IMR-90 (cell line): ENCODE results near the gene MXD4. TPM values are rescaled to one million over a fixed set of nuclear protein-coding genes. Genes with fewer than 3 reads are reported as not detected.

Source experiments
- ATAC-seq: fragments of 200-7000 bp; cut with Tn5 transposase; 2 replicates; pipeline ENCODE4 v1.9.1; 2020; ENCODE audit warnings: low read depth, mild to moderate bottlenecking, moderate library complexity
- BruUV-seq: library from RNA; stranded (reverse); fragments of 400-500 nt; replicated peaks from 2 replicates; lab custom pipeline; 2021; lab: Mats Ljungman, UMichigan
- CTCF ChIA-PET: fragments of 300-600 bp; formaldehyde crosslinking; extraction: SDS; loops from one replicate; lab custom pipeline; 2021; ENCODE audit warnings: antibody characterized with exemption; lab: Yijun Ruan, JAX
- POLR2A ChIA-PET: fragments of 300-600 bp; sonication (Branson Sonifier 250); formaldehyde crosslinking; loops from one replicate; lab custom pipeline; 2022; ENCODE audit warnings: antibody characterized with exemption; ENCODE audit not compliant: unreplicated experiment; lab: Charles Lee
- DNase-seq: peaks from one replicate; pipeline ENCODE4 v3.0.0; 2013
- H2AFZ ChIP-seq: replicated peaks from 2 replicates; pipeline ENCODE3; 2013; ENCODE audit warnings: low read length, mild to moderate bottlenecking; ENCODE audit not compliant: poor library complexity
- H2AK5ac ChIP-seq: 2 replicates; pipeline ENCODE4 v1.6.1; 2013; ENCODE audit warnings: low read depth, low read length, inconsistent platforms
- H2AK9ac ChIP-seq: replicated peaks from 2 replicates; pipeline ENCODE3; 2013; ENCODE audit warnings: mild to moderate bottlenecking, low read depth, low read length, moderate library complexity; ENCODE audit not compliant: poor library complexity
- H2BK120ac ChIP-seq: 2 replicates; pipeline ENCODE4 v1.6.1; 2013; ENCODE audit warnings: low read depth, low read length, inconsistent platforms
- H2BK15ac ChIP-seq: 3 replicates; pipeline ENCODE4 v1.6.1; 2013; ENCODE audit warnings: low read depth, low read length, inconsistent platforms
- H2BK20ac ChIP-seq: 2 replicates; pipeline ENCODE4 v1.6.1; 2013; ENCODE audit warnings: low read depth, mild to moderate bottlenecking, inconsistent platforms, low read length, moderate library complexity
- H2BK5ac ChIP-seq: 2 replicates; pipeline ENCODE4 v1.6.1; 2013; ENCODE audit warnings: mild to moderate bottlenecking, low read depth, low read length, inconsistent platforms; ENCODE audit not compliant: poor library complexity, severe bottlenecking
- H3K14ac ChIP-seq: replicated peaks from 2 replicates; pipeline ENCODE4 v1.6.1; 2013; ENCODE audit warnings: low read depth, low read length, inconsistent platforms
- H3K18ac ChIP-seq: 2 replicates; pipeline ENCODE4 v1.6.1; 2013; ENCODE audit warnings: low read depth, low read length, control low read depth
- H3K23ac ChIP-seq: 2 replicates; pipeline ENCODE4 v1.6.1; 2013; ENCODE audit warnings: low read depth, low read length, inconsistent platforms
- H3K27ac ChIP-seq: 2 replicates; pipeline ENCODE4 v1.5.1; 2013; ENCODE audit warnings: mild to moderate bottlenecking, control low read depth, low read length; ENCODE audit not compliant: insufficient read depth
- H3K27me3 ChIP-seq: 2 replicates; pipeline ENCODE4 v1.6.1; 2013; ENCODE audit warnings: low read length; ENCODE audit not compliant: control insufficient read depth, insufficient read depth
- H3K36me3 ChIP-seq: 2 replicates; pipeline ENCODE4 v1.6.1; 2013; ENCODE audit warnings: low read length, mixed read lengths; ENCODE audit not compliant: control insufficient read depth, insufficient read depth
- H3K4ac ChIP-seq: 2 replicates; pipeline ENCODE4 v1.6.1; 2013; ENCODE audit warnings: low read depth, low read length, inconsistent platforms
- H3K4me1 ChIP-seq: 2 replicates; pipeline ENCODE4 v1.6.1; 2013; ENCODE audit warnings: low read length, mixed read lengths; ENCODE audit not compliant: control insufficient read depth, insufficient read depth
- H3K4me2 ChIP-seq: 2 replicates; pipeline ENCODE4 v1.6.1; 2013; ENCODE audit warnings: low read depth, mild to moderate bottlenecking, control low read depth, low read length, moderate library complexity
- H3K4me3 ChIP-seq: 2 replicates; pipeline ENCODE4 v1.5.1; 2013; ENCODE audit warnings: low read depth, mild to moderate bottlenecking, control low read depth, low read length, moderate library complexity; ENCODE audit not compliant: insufficient read depth
- H3K56ac ChIP-seq: 2 replicates; pipeline ENCODE4 v1.6.1; 2013; ENCODE audit warnings: low read length, inconsistent platforms; ENCODE audit not compliant: insufficient read depth; ENCODE audit errors: extremely low read depth
- H3K79me1 ChIP-seq, 2 experiments: 2 replicates each; pipeline ENCODE4 v1.6.1; 2013; ENCODE audit warnings: low read length in 2 of 2, inconsistent platforms in 1 of 2, low read depth in 1 of 2
- H3K9ac ChIP-seq: 2 replicates; pipeline ENCODE4 v1.6.1; 2013; ENCODE audit warnings: low read depth, low read length, control low read depth
- H3K9me1 ChIP-seq: 2 replicates; pipeline ENCODE4 v1.6.1; 2013; ENCODE audit warnings: low read length, inconsistent platforms; ENCODE audit not compliant: insufficient read depth
- H3K9me3 ChIP-seq: 2 replicates; pipeline ENCODE4 v1.6.1; 2013; ENCODE audit warnings: low read length; ENCODE audit not compliant: control insufficient read depth, insufficient read depth
- H4K20me1 ChIP-seq: 2 replicates; pipeline ENCODE4 v1.6.1; 2013; ENCODE audit warnings: low read length, inconsistent platforms; ENCODE audit not compliant: insufficient read depth
- H4K5ac ChIP-seq: 2 replicates; pipeline ENCODE4 v1.6.1; 2013; ENCODE audit warnings: mild to moderate bottlenecking, low read depth, low read length, control low read depth
- H4K8ac ChIP-seq, 2 experiments: 2 replicates each; pipeline ENCODE4 v1.6.1; 2013; ENCODE audit warnings: low read depth in 2 of 2, low read length in 2 of 2, control low read depth in 1 of 2, inconsistent platforms in 1 of 2
- H4K91ac ChIP-seq: 2 replicates; pipeline ENCODE4 v1.6.1; 2013; ENCODE audit warnings: low read depth, low read length, inconsistent platforms; ENCODE audit not compliant: insufficient read depth
- FOS ChIP-seq: fragments of 150-350 bp; IDR thresholded peaks from 2 replicates; pipeline ENCODE4 v1.6.1; 2016; ENCODE audit warnings: low read depth, low read length
- MAZ ChIP-seq: IDR thresholded peaks from 2 replicates; pipeline ENCODE4 v1.6.1; 2012; ENCODE audit warnings: low read depth, mild to moderate bottlenecking, low read length, improper control_type of control experiment, moderate library complexity, borderline replicate concordance
- WGBS, 2 experiments: methylation state at CpG; one replicate each; pipeline versions ENCODE4 v1.1.5 to v1.1.7; 2013; ENCODE audit warnings: missing lambda C conversion rate in 2 of 2; ENCODE audit not compliant: insufficient read length in 1 of 2; ENCODE audit errors: extremely low coverage in 2 of 2; 5-methylcytosine and 5-hydroxymethylcytosine counted together
- dilution Hi-C: fragments of 300-500 bp; cut with HindIII; formaldehyde crosslinking; loops from one replicate; pipeline ENCODE4 v1.14.3; 2018; ENCODE audit warnings: low sequenced_read_pairs; ENCODE audit not compliant: unreplicated experiment
- in situ Hi-C: fragments of 300-500 bp; cut with MboI; formaldehyde crosslinking; loops from 3 replicates; pipeline ENCODE4 v1.14.3; 2019; ENCODE audit warnings: low sequenced_read_pairs, inconsistent platforms, mixed read lengths
- intact Hi-C: fragments of 100-400 bp; cut with micrococcal nuclease; formaldehyde crosslinking; loops from 2 replicates; pipeline ENCODE4 v1.10.0; 2022
- polyA plus RNA-seq, 3 experiments: library from polyadenylated mRNA; depleted of rRNA; stranded (reverse); fragments of >200 nt; gene quantifications; 2 replicates each; pipeline ENCODE4 v1.2.3, GENCODE V29; 2012; ENCODE audit warnings: low replicate concordance in 1 of 3
- total RNA-seq: library from RNA; depleted of rRNA; stranded (reverse); fragments of >200 nt; gene quantifications from 2 replicates; pipeline ENCODE4 v1.2.3, GENCODE V29; 2012

MXD4 gene
- total and polyA plus RNA-seq, 2 of the 4 experiments (the other 2 are of a cell fraction): 22.8 to 54.4 TPM

- no peaks in the 10 kb centered on the region for H3K9me1 ChIP-seq
- no peak overlapping the region for H3K18ac ChIP-seq
- no peak overlapping the region for H2AFZ ChIP-seq
- no peaks in the 10 kb centered on the region for H3K79me1 ChIP-seq
- H3K36me3 ChIP-seq: no peaks in the 10 kb centered on the region
- no peak overlapping the region for H3K9ac ChIP-seq
- H2AK9ac ChIP-seq: no peak overlapping the region
- peaks cover 2% of the 10 kb centered on the region; the same call in 1 of the 2 replicates for H3K27me3 ChIP-seq
- H3K4ac ChIP-seq: no peak overlapping the region
- no peaks in the 10 kb centered on the region for H4K20me1 ChIP-seq
- no peak overlapping the region for H3K56ac ChIP-seq
- H4K8ac ChIP-seq: no peak overlapping the region
- H3K4me2 ChIP-seq: no peak overlapping the region
- H3K4me1 ChIP-seq: no peaks in the 10 kb centered on the region; the same call in 1 of the 2 replicates
- no peak overlapping the region for H3K14ac ChIP-seq
- no peak overlapping the region for H3K23ac ChIP-seq
- no peak overlapping the region for H4K91ac ChIP-seq
- DNase-seq (no peak), ATAC-seq (no peak)
- H3K9me3 ChIP-seq: no peaks in the 10 kb centered on the region
- H2AK5ac ChIP-seq: no peak overlapping the region
- POLR2A ChIA-PET: no interaction called here
- dilution Hi-C loops (no loop called here), in situ Hi-C loops (no loop called here), intact Hi-C loops (no loop called here)
- CTCF ChIA-PET: no interaction called here
- H3K27ac ChIP-seq: no peak overlapping the region
- no peak overlapping the region for H2BK5ac ChIP-seq
- H2BK120ac ChIP-seq: no peak overlapping the region
- BruUV-seq: no TSS peak
- H2BK15ac ChIP-seq: no peak overlapping the region
- no CpG with 5 or more reads among the region's 6 CpGs for WGBS, 2 experiments
- no peak overlapping the region for H4K5ac ChIP-seq
- no peak overlapping the region for H2BK20ac ChIP-seq
- TF ChIP-seq FOS (no peak), MAZ (no peak)
- no peak overlapping the region for H3K4me3 ChIP-seq
Observed at GRCh38 chr4:2272828-2273120, 10.9 kb upstream of the MXD4 start.
